H1 (cell line): ENCODE measurements around the gene ZNF511. TPM values are rescaled to one million over a fixed set of nuclear protein-coding genes. Genes with fewer than 3 reads are reported as not detected.

Experiments
- CTCF ChIA-PET: fragments of 300-600 bp; sonication (Branson Sonifier 250); formaldehyde crosslinking; loops from one replicate; lab custom pipeline; 2021; ENCODE audit not compliant: partially characterized antibody; lab: Charles Lee
- POLR2A ChIA-PET: fragments of 300-600 bp; sonication (Branson Sonifier 250); formaldehyde crosslinking; loops from one replicate; lab custom pipeline; 2021; ENCODE audit warnings: inconsistent platforms; ENCODE audit not compliant: partially characterized antibody; lab: Charles Lee
- DNase-seq, 2 experiments: peaks; one replicate each; pipeline versions ENCODE4 v3.0.0 to v3.0.0-alpha.2; 2010 to 2022; ENCODE audit warnings: low spot score in 2 of 2, low read depth in 1 of 2, mixed read lengths in 1 of 2
- FAIRE-seq: peaks from 2 replicates; lab custom pipeline; 2011; peaks lifted over from hg19 to GRCh38; lab: Jason Lieb, UNC
- H2AFZ ChIP-seq: 2 replicates; pipeline ENCODE4 v1.8.1; 2012; ENCODE audit warnings: low read length, inconsistent platforms
- H2AK5ac ChIP-seq: 2 replicates; pipeline ENCODE4 v1.6.1; 2013; ENCODE audit warnings: low read depth, low read length
- H2BK120ac ChIP-seq: replicated peaks from 2 replicates; pipeline ENCODE3; 2013; ENCODE audit warnings: low read depth, low read length, inconsistent platforms
- H2BK12ac ChIP-seq: 2 replicates; pipeline ENCODE4 v1.6.1; 2013; ENCODE audit warnings: low read depth, low read length
- H2BK15ac ChIP-seq: 2 replicates; pipeline ENCODE4 v1.6.1; 2013; ENCODE audit warnings: low read length
- H2BK20ac ChIP-seq: 2 replicates; pipeline ENCODE4 v1.6.1; 2013; ENCODE audit warnings: low read length
- H2BK5ac ChIP-seq: 2 replicates; pipeline ENCODE4 v1.6.1; 2013; ENCODE audit warnings: low read depth, low read length
- H3K14ac ChIP-seq: 2 replicates; pipeline ENCODE4 v1.6.1; 2013; ENCODE audit warnings: inconsistent platforms; ENCODE audit not compliant: insufficient read length
- H3K18ac ChIP-seq: 2 replicates; pipeline ENCODE4 v1.6.1; 2013; ENCODE audit warnings: low read length; ENCODE audit errors: extremely low read depth
- H3K23ac ChIP-seq: 2 replicates; pipeline ENCODE4 v1.6.1; 2013; ENCODE audit warnings: inconsistent platforms; ENCODE audit not compliant: insufficient read length
- H3K23me2 ChIP-seq: 2 replicates; pipeline ENCODE4 v1.6.1; 2013; ENCODE audit warnings: low read depth, low read length
- H3K27ac ChIP-seq: 2 replicates; pipeline ENCODE4 v1.6.1; 2011; ENCODE audit warnings: low read depth, low read length, inconsistent platforms
- H3K27me3 ChIP-seq, 4 experiments: replicated peaks in 1 of 4; 1 replicate in 1 of 4; 2 replicates in 3 of 4; pipeline versions ENCODE4 v1.6.1 to v1.8.1; 2011 to 2013; ENCODE audit warnings: low read length in 3 of 4, mild to moderate bottlenecking in 3 of 4, inconsistent platforms in 2 of 4, mixed read lengths in 2 of 4, moderate library complexity in 1 of 4; ENCODE audit not compliant: control insufficient read depth in 3 of 4, insufficient read depth in 3 of 4; ENCODE audit errors: extremely low read depth in 1 of 4
- H3K36me3 ChIP-seq, 4 experiments: 2 replicates each; pipeline versions ENCODE4 v1.6.1 to v1.8.1; 2011 to 2013; ENCODE audit warnings: mild to moderate bottlenecking in 4 of 4, low read length in 3 of 4, moderate library complexity in 2 of 4, control low read depth in 1 of 4, inconsistent platforms in 1 of 4; ENCODE audit not compliant: insufficient read depth in 4 of 4, control insufficient read depth in 2 of 4
- H3K4ac ChIP-seq: replicated peaks from 2 replicates; pipeline ENCODE3; 2013; ENCODE audit warnings: low read length, low read depth, mixed read lengths, inconsistent platforms; ENCODE audit not compliant: insufficient read length
- H3K4me1 ChIP-seq, 4 experiments: replicated peaks in 1 of 4; 1 replicate in 1 of 4; 2 replicates in 3 of 4; pipeline versions ENCODE4 v1.6.1 to v1.8.1; 2011 to 2013; ENCODE audit warnings: low read length in 3 of 4, inconsistent platforms in 2 of 4, mixed read lengths in 1 of 4; ENCODE audit not compliant: insufficient read depth in 4 of 4, control insufficient read depth in 3 of 4
- H3K4me2 ChIP-seq, 2 experiments: 2 replicates each; pipeline versions ENCODE4 v1.6.1 to v1.8.1; 2011 to 2013; ENCODE audit warnings: low read depth in 2 of 2, low read length in 2 of 2, control low read depth in 1 of 2, inconsistent platforms in 1 of 2, mild to moderate bottlenecking in 1 of 2; ENCODE audit not compliant: insufficient read depth in 1 of 2
- H3K4me3 ChIP-seq, 4 experiments: fragments of 200-600, 300-600 bp in 1 of 4; sonication (generic), shearing (Covaris generic), sonication (Bioruptor Twin) in 1 of 4; 2 replicates each; pipeline versions ENCODE4 v1.5.1 to v1.8.1; 2011 to 2016; ENCODE audit warnings: low read length in 4 of 4, low read depth in 3 of 4, control low read depth in 2 of 4, inconsistent platforms in 2 of 4, mild to moderate bottlenecking in 2 of 4, mixed read lengths in 1 of 4, moderate library complexity in 1 of 4; ENCODE audit not compliant: insufficient read depth in 2 of 4; ENCODE audit errors: extremely low read depth in 1 of 4
- H3K56ac ChIP-seq: replicated peaks from 2 replicates; pipeline ENCODE3; 2013; ENCODE audit warnings: low read depth, mild to moderate bottlenecking, mixed read lengths, low read length, inconsistent platforms; ENCODE audit not compliant: insufficient read length
- H3K79me1 ChIP-seq: 2 replicates; pipeline ENCODE4 v1.6.1; 2013; ENCODE audit warnings: low read depth, low read length, control low read depth
- H3K79me2 ChIP-seq, 2 experiments: 2 replicates each; pipeline versions ENCODE4 v1.6.1 to v1.8.1; 2012 to 2013; ENCODE audit warnings: low read length in 2 of 2, mild to moderate bottlenecking in 2 of 2, inconsistent platforms in 1 of 2; ENCODE audit not compliant: insufficient read depth in 2 of 2, control insufficient read depth in 1 of 2
- H3K9ac ChIP-seq, 4 experiments: replicated peaks in 1 of 4; 1 replicate in 1 of 4; 2 replicates in 3 of 4; pipeline versions ENCODE4 v1.6.1 to v1.8.1; 2011 to 2013; ENCODE audit warnings: low read depth in 3 of 4, low read length in 3 of 4, control low read depth in 2 of 4, mild to moderate bottlenecking in 2 of 4, moderate library complexity in 2 of 4, inconsistent platforms in 1 of 4; ENCODE audit errors: extremely low read depth in 1 of 4
- H3K9me3 ChIP-seq, 2 experiments: 2 replicates each; pipeline versions ENCODE4 v1.6.1 to v1.8.1; 2012 to 2013; ENCODE audit warnings: mild to moderate bottlenecking in 2 of 2, moderate library complexity in 2 of 2, control low read depth in 1 of 2, inconsistent platforms in 1 of 2, low read depth in 1 of 2, low read length in 1 of 2, mixed read lengths in 1 of 2; ENCODE audit not compliant: insufficient read depth in 2 of 2
- H4K20me1 ChIP-seq, 2 experiments: replicated peaks in 1 of 2; 2 replicates each; pipeline versions ENCODE3 to v1.8.1; 2011 to 2013; ENCODE audit warnings: inconsistent platforms in 2 of 2, low read length in 2 of 2, mild to moderate bottlenecking in 1 of 2; ENCODE audit not compliant: insufficient read depth in 2 of 2, control insufficient read depth in 1 of 2
- H4K5ac ChIP-seq: 2 replicates; pipeline ENCODE4 v1.6.1; 2013; ENCODE audit warnings: low read length, low read depth, mixed read lengths, inconsistent platforms; ENCODE audit not compliant: insufficient read length
- H4K8ac ChIP-seq: 2 replicates; pipeline ENCODE4 v1.8.0; 2013; ENCODE audit warnings: mild to moderate bottlenecking, moderate library complexity, low read length, inconsistent platforms; ENCODE audit not compliant: insufficient read depth; ENCODE audit errors: extremely low read depth
- H4K91ac ChIP-seq: replicated peaks from 2 replicates; pipeline ENCODE3; 2013; ENCODE audit warnings: low read length, mixed read lengths, inconsistent platforms; ENCODE audit not compliant: insufficient read length
- BCL11A ChIP-seq, 2 experiments: IDR thresholded peaks; one replicate each; pipeline ENCODE4 v1.6.1; 2011; ENCODE audit warnings: low read depth in 2 of 2, low read length in 2 of 2, mild to moderate bottlenecking in 2 of 2
- FOSL1 ChIP-seq: IDR thresholded peaks from 2 replicates; pipeline ENCODE4 v1.6.1; 2011; ENCODE audit warnings: mild to moderate bottlenecking, low read depth, low read length, moderate library complexity; ENCODE audit not compliant: insufficient read depth
- KDM5A ChIP-seq: fragments of 200-600 bp; IDR thresholded peaks from 2 replicates; pipeline ENCODE4 v1.7.1; 2012; ENCODE audit warnings: mild to moderate bottlenecking, low read length, inconsistent platforms, mixed read lengths
- NANOG ChIP-seq: IDR thresholded peaks from 2 replicates; pipeline ENCODE4 v1.6.1; 2011; ENCODE audit warnings: low read length, low read depth, mild to moderate bottlenecking, inconsistent platforms; ENCODE audit not compliant: insufficient read depth, poor library complexity, severe bottlenecking
- RXRA ChIP-seq: IDR thresholded peaks from 2 replicates; pipeline ENCODE4 v1.6.1; 2011; ENCODE audit warnings: low read depth, mild to moderate bottlenecking, low read length, moderate library complexity; ENCODE audit not compliant: insufficient read depth
- WGBS, 2 experiments: shearing (Covaris generic) in 1 of 2; methylation state at CpG; one replicate each; pipeline versions ENCODE4 v1.1.6 to v1.1.7; 2013 to 2015; ENCODE audit warnings: low lambda C conversion rate in 2 of 2, mixed read lengths in 2 of 2, inconsistent platforms in 1 of 2, low coverage in 1 of 2, missing lambda C conversion rate in 1 of 2; ENCODE audit not compliant: insufficient replicate concordance in 2 of 2, insufficient coverage in 1 of 2, insufficient read length in 1 of 2; ENCODE audit errors: extremely low coverage in 1 of 2, missing lambda C conversion rate in 1 of 2; 5-methylcytosine and 5-hydroxymethylcytosine counted together
- polyA plus RNA-seq, 7 experiments: library from polyadenylated mRNA; depleted of rRNA in 3 of 7; stranded (reverse) in 5 of 7; unstranded in 2 of 7; fragments of >200 nt in 5 of 7; fragments of 200-250 nt in 2 of 7; gene quantifications; 1 replicate in 5 of 7; 2 replicates in 1 of 7; 4 replicates in 1 of 7; pipeline versions ENCODE4 v1.2.1 to v1.2.3, GENCODE V29; 2011 to 2013; ENCODE audit warnings: missing spikeins in 2 of 7, mixed read lengths in 2 of 7
- total RNA-seq: library from RNA; stranded (reverse); fragmentation: NEBNext Ultra II Directional; extraction: Animal tissue kit (Norgen Biotek cat#: 25700); gene quantifications from 2 replicates; pipeline ENCODE4 v1.2.1, GENCODE V29; 2021

ZNF511 gene
- total and polyA plus RNA-seq, 2 of the 8 experiments (the other 6 are each of a cell fraction or from before 2014, with no cell fraction given), result 55.4 to 71.7 TPM

DNA sequence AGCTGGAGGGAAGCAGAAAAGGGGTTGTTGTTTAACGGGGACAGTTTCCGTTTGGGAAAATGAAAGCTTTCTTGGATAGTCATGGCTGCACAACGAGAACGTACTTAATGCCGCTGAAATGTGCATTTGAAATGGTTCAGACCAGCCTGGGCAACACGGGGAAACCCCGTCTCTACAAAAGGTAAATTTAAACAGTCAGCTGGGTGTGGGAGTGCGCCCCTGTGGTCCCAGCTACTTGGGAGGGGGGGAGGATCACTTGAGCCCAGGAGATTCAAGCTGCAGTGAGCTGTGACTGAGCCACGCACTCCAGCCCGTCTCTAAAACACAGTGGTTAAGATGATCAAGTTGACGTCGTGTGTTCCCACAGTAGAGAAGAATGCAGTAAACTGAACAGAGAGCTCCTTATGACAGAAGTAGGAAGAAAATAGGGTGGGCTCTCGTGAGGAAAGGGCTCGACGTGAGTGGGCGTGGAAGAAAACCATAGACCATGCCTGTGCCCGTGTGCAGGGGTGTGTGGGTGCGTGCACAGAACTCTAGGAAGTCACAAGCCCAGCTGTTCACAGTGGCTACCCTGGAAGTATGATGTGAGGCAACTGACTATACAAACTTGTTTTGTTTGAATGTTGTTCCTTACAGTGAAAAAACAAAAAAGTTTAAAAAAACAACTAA is 53.2 kb downstream of the ZNF511 start:
- FAIRE-seq (no peak), DNase-seq (no peak)
- POLR2A ChIA-PET, result interaction anchor here (1.3 to 3.0 kb wide), 8 partner anchors 8 to 34 kb away, joined by 3 to 12 read pairs (median 8); partner anchors contain the start of genes ECHS1, PAOX and PRAP1
- Histone ChIP-seq H3K18ac (no peak overlapping the region), H3K23ac (no peak overlapping the region), H3K79me2 (no peaks in the 10 kb centered on the region), H2AK5ac (no peak overlapping the region), H3K27ac (no peak overlapping the region), H3K9ac (no peak overlapping the region), H2BK120ac (no peak overlapping the region), H2AFZ (no peak overlapping the region), H4K5ac (no peak overlapping the region), H3K14ac (no peak overlapping the region), H3K4me2 (no peak overlapping the region), H3K27me3 (peaks cover 0 to 19% (median 7%) of the 10 kb centered on the region in 4 experiments; a peak in 5 of 7 replicates), H2BK5ac (no peak overlapping the region), H3K56ac (no peak overlapping the region), H2BK15ac (no peak overlapping the region), H4K8ac (no peak overlapping the region), H3K4me3 (no peak overlapping the region), H2BK12ac (no peak overlapping the region), H3K4me1 (peaks cover 0 to under 1% (median 0%) of the 10 kb centered on the region in 4 experiments; a peak in 1 of 7 replicates), H3K36me3 (peaks cover 13 to 38% (median 32%) of the 10 kb centered on the region in 4 experiments), H3K23me2 (peaks cover 5% of the 10 kb centered on the region; the same call in 1 of the 2 replicates), H3K79me1 (no peaks in the 10 kb centered on the region), H4K91ac (no peak overlapping the region), H2BK20ac (no peak overlapping the region), H3K4ac (no peak overlapping the region), H4K20me1 (peaks cover 4 to 5% of the 10 kb centered on the region in 2 experiments), H3K9me3 (no peaks in the 10 kb centered on the region)
- 86% methylated on average over 18 of the region's 18 CpGs; no CpG with 5 or more reads in 1 of the 2 experiments for WGBS, 2 experiments
- no peak for TF ChIP-seq RXRA
- TF ChIP-seq FOSL1, result no peak
- TF ChIP-seq KDM5A, result no peak
- no peak for TF ChIP-seq NANOG
- TF ChIP-seq BCL11A (IDR thresholded peaks at IDR 0.05; ENCODE audit: low read depth in 2 of 2, low read length in 2 of 2), result no peak
- CTCF ChIA-PET, result interaction anchor here (0.6 to 2.5 kb wide), 10 partner anchors 9 to 469 kb away, joined by 3 to 13 read pairs (median 4); no protein-coding TSS in a partner anchor
